Esophagus squamous epithelium (tissue), 4 donors: ENCODE results near the gene CCDC106.

Source experiments
- POLR2A ChIP-seq, 4 donors: fragments of 450-650 bp; IDR thresholded peaks; one replicate each; pipeline ENCODE4 v1.6.1; 2017; ENCODE audit warnings: antibody characterized with exemption in 4 of 4, mild to moderate bottlenecking in 4 of 4, moderate library complexity in 3 of 4
- TF ChIP-seq, protein P1 (sequence below), 6 experiments: fragments of 450-650 bp in 4 of 6; fragments of 200-600 bp in 2 of 6; sonication (generic) in 2 of 6; IDR thresholded peaks; one replicate each; pipeline ENCODE4 v1.5.1; 2016 to 2019; ENCODE audit warnings: antibody characterized with exemption in 6 of 6, mild to moderate bottlenecking in 4 of 6, moderate library complexity in 4 of 6

DNA sequence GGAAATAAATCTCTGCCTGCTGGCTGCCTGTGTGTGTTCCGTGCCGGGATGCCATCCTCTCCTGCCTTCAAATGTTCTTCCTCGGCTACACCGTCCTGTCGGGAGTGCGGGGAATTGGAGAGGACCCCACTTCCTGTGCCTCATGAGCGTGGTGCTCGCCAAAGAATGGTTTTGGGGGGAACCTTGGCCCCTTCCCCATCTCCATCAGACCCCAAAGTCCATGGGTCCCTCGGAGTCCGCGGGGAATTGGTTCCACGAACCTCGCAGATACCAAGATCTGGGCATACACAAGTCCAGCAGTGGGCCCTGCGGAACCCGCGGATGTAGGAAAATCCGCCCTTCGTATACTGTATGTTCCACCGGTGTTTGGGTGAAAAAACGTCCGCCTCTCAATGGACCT, 44.9 kb upstream of the CCDC106 start:
- TF ChIP-seq, protein P1, sequence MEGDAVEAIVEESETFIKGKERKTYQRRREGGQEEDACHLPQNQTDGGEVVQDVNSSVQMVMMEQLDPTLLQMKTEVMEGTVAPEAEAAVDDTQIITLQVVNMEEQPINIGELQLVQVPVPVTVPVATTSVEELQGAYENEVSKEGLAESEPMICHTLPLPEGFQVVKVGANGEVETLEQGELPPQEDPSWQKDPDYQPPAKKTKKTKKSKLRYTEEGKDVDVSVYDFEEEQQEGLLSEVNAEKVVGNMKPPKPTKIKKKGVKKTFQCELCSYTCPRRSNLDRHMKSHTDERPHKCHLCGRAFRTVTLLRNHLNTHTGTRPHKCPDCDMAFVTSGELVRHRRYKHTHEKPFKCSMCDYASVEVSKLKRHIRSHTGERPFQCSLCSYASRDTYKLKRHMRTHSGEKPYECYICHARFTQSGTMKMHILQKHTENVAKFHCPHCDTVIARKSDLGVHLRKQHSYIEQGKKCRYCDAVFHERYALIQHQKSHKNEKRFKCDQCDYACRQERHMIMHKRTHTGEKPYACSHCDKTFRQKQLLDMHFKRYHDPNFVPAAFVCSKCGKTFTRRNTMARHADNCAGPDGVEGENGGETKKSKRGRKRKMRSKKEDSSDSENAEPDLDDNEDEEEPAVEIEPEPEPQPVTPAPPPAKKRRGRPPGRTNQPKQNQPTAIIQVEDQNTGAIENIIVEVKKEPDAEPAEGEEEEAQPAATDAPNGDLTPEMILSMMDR (IDR thresholded peaks at IDR 0.05), result no peak
- TF ChIP-seq POLR2A (IDR thresholded peaks at IDR 0.05), result no peak
